NCI-H2107 (cell line): Measurements from ENCODE around the gene ACOT4.
"Not testable (repeated sequence)": the region's sequence is repeated elsewhere in the genome, so short reads cannot be mapped to it uniquely, and the experiment has no call there.

ENCODE experiments used
- DNase-seq: peaks from one replicate; lab custom pipeline; 2025; lab: John Stamatoyannopoulos, UW

ACOT4 gene

GRCh38 chr14:73634011-73634833, 42.5 kb downstream of the ACOT4 start:
- DNase-seq: peak; percentile 15

GRCh38 chr14:73636355-73636754, 44.7 kb downstream of the ACOT4 start:
- DNase-seq: not testable (repeated sequence)

GRCh38 chr14:73637830-73638229, 46.2 kb downstream of the ACOT4 start:
- DNase-seq: no peak

GRCh38 chr14:73640796-73641365, 49.2 kb downstream of the ACOT4 start:
- DNase-seq: no peak

- DNase-seq: peak; percentile 97
These were observed 53.0 kb downstream of the ACOT4 start, which contains the start of gene DNAL1 for GRCh38 chr14:73644531-73645247. Gene DNAL1, plus strand, starts transcription at chr14:73644986. Its CDS starts 54 bp downstream, at chr14:73645040.

GRCh38 chr14:73645248-73645610, 53.6 kb downstream of the ACOT4 start:
- no peak for DNase-seq
